Ovary (tissue), 3 donors: Measurements from ENCODE around the gene WDR91.

Experiments used
- EP300 ChIP-seq: sonication (generic); formaldehyde crosslinking; IDR thresholded peaks from one replicate; pipeline ENCODE4 v1.6.1; 2017; ENCODE audit warnings: antibody characterized with exemption
- POLR2A ChIP-seq: fragments of 450-650 bp; IDR thresholded peaks from one replicate; pipeline ENCODE4 v1.6.1; 2017; ENCODE audit warnings: antibody characterized with exemption, mild to moderate bottlenecking, moderate library complexity
- TF ChIP-seq, protein P1 (sequence below), 3 donors: fragments of 450-650 bp in 2 of 3; fragments of 200-600 bp in 1 of 3; IDR thresholded peaks; one replicate each; pipeline versions ENCODE4 v1.5.1 to v1.8.0; 2016 to 2022; ENCODE audit warnings: antibody characterized with exemption in 3 of 3, mild to moderate bottlenecking in 1 of 3
- donor health status: DM: no; HTN: no; CAD: no.

DNA sequence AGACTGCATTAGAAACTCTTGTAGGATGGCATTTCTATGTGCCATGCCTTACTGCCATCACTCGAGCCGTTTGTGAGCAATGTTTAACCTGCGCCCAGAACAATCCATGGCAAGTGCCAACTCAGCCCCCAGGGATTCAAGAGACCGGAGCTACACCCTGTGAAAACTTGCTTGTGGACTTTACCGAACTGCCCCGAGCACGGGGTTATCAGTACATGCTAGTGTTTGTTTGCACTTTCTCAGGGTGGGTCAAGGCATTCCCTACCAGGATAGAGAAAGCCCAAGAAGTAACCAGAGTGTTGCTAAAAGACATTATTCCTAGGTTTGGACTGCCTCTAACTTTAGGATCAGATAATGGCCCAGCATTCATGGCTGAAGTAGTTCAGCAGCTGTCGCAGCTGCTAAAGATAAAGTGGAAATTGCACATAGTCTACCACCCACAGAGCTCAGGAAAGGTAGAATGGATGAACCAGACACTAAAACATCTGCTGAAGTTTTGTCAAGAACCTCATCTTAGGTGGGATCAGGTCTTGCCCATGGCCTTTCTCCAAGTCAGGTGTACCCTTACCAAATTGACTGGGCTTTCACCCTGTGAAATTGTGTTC is 31.9 kb downstream of the WDR91 start:
- TF ChIP-seq, protein P1, sequence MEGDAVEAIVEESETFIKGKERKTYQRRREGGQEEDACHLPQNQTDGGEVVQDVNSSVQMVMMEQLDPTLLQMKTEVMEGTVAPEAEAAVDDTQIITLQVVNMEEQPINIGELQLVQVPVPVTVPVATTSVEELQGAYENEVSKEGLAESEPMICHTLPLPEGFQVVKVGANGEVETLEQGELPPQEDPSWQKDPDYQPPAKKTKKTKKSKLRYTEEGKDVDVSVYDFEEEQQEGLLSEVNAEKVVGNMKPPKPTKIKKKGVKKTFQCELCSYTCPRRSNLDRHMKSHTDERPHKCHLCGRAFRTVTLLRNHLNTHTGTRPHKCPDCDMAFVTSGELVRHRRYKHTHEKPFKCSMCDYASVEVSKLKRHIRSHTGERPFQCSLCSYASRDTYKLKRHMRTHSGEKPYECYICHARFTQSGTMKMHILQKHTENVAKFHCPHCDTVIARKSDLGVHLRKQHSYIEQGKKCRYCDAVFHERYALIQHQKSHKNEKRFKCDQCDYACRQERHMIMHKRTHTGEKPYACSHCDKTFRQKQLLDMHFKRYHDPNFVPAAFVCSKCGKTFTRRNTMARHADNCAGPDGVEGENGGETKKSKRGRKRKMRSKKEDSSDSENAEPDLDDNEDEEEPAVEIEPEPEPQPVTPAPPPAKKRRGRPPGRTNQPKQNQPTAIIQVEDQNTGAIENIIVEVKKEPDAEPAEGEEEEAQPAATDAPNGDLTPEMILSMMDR (IDR thresholded peaks at IDR 0.05), result no peak
- TF ChIP-seq EP300 (no peak), POLR2A (no peak)
